Astrocyte (in vitro differentiated cells and primary cell): Measurements from ENCODE around the gene OR2G2.

ENCODE experiments used
- CTCF ChIP-seq: IDR thresholded peaks from 2 replicates; pipeline ENCODE4 v1.5.1; 2011; ENCODE audit warnings: low read depth, mild to moderate bottlenecking, inconsistent platforms, low read length, moderate library complexity; ENCODE audit not compliant: insufficient read depth
- EZH2 ChIP-seq: IDR thresholded peaks from 2 replicates; pipeline ENCODE4 v1.6.1; 2012; ENCODE audit warnings: mild to moderate bottlenecking, low read length, inconsistent platforms; ENCODE audit not compliant: insufficient read depth

GRCh38 chr1:247551721-247552120, 36.4 kb upstream of the OR2G2 start:
- TF ChIP-seq CTCF (no peak), EZH2 (no peak)
